Astrocyte of the hippocampus (primary cell): ENCODE data around the gene ADPGK.
A peak's percentile ranks its signal among the peaks of the same experiment; 100 is the strongest.
"Not testable (repeated sequence)": the region's sequence is repeated elsewhere in the genome, so short reads cannot be mapped to it uniquely, and the experiment has no call there.

ENCODE experiments used
- DNase-seq: peaks from one replicate; pipeline ENCODE4 v3.0.0; 2011; ENCODE audit warnings: low read depth, low spot score

Gene ADPGK

DNA sequence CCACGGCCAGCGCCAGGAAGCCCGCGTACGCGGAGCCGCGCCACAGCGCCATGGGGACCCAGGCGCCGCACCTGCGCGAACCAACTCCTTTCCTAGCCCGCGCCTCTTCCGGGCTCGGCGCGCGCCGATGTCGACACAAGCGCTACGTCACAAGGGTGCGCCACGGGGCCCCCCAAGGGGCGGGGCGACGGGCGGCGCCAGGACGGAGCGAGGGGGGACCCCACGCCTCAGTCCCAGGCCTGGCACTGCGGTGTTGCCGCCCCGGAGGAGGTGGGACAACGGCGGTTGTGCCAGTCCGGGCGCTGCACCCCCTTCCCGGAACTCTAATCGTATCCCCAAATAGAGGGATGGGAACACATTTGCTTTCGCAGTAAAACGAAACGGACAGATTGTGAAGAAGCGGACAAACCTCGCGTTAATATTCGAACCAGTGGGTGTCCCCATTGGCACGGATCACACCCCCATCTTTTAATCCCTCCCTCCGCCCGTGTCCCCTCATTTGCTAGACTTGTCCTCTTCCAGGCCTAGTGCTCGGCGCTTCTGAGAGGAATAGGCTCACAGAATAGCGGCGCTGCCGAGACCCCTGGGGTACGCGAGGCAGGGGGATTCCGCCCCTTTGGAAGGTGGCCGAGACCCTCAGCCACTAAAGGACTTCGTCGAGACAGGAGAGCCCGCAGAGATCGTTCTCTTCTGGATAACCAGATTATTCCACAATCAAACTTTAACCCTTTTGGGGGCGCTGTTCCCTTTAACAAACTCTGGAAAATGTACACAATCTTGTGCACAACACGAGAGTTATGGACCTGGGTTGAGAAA is at the start of gene ADPGK:
ADPGK (minus strand) TSS at position 119 of the 816 bp plus-strand sequence; CDS start at position 52, 67 bp downstream.
- peak; percentile 98 for DNase-seq

- DNase-seq: no peak
Observed at GRCh38 chr15:72827226-72827625, 43.7 kb upstream of the ADPGK start.

DNA sequence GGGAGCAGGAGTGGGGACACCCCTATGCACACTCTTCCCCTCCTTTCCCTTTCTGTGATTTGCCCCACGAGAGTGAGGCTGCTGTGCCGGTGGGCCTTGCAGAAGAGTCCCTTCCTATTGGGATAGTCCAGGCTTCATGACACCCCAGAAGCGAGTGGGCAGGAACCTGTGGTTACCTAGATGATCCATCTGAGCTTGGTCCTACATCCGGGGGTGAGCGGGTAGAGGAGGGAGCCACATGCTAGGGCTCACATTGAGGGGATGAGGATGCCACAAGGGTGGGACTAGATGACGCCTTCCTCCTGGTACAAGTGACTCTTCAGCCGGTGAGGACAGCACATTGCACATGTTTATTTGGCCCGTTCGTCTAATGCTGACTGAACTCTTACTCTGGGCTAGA is 43.1 kb upstream of the ADPGK start:
- DNase-seq: no peak

- no peak for DNase-seq
Observed at GRCh38 chr15:72825829-72826228, 42.3 kb upstream of the ADPGK start.

- no peak for DNase-seq
Observed at GRCh38 chr15:72824781-72825180, 41.2 kb upstream of the ADPGK start.

- no peak for DNase-seq
Observed at GRCh38 chr15:72824112-72824511, 40.6 kb upstream of the ADPGK start.

GRCh38 chr15:72820278-72820677 is 36.7 kb upstream of the ADPGK start:
- no peak for DNase-seq

DNA sequence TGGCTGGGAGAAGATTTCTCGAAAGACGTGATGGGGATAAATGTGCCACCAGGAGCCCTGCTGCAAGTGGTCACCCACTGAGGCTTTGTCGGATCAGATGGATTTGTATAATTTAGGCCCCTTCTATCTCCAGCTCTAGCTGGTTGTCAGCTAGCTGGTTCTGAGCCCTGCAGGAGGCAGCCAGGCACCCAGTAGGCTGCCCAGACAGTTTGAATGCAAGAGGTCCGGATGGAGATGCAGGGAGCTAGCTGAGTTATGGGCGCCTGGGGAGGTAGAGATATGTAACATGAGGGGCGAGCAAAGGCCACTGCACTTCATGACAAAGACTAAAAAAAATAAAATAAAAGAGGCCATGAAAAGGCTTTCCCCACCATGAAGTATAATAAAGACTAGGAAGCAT is 35.1 kb upstream of the ADPGK start:
- no peak for DNase-seq

GRCh38 chr15:72813345-72814004 is 29.9 kb upstream of the ADPGK start:
- DNase-seq: no peak

GRCh38 chr15:72809329-72809728 is 25.8 kb upstream of the ADPGK start:
- DNase-seq: no peak

DNA sequence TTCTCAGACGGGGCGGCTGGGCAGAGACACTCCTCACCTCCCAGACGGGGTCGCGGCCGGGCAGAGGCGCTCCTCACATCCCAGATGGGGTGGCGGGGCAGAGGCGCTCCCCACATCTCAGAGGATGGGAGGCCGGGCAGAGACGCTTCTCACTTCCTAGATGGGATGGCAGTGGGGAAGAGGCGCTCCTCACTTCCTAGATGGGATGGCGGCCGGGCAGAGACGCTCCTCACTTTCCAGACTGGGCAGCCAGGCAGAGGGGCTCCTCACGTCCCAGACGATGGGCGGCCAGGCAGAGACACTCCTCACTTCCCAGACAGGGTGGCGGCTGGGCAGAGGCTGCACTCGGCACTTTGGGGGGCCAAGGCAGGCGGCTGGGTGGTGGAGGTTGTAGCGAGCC is 23.8 kb upstream of the ADPGK start:
- DNase-seq: not testable (repeated sequence)

GRCh38 chr15:72803006-72803405 is 19.4 kb upstream of the ADPGK start:
- DNase-seq: no peak

DNA sequence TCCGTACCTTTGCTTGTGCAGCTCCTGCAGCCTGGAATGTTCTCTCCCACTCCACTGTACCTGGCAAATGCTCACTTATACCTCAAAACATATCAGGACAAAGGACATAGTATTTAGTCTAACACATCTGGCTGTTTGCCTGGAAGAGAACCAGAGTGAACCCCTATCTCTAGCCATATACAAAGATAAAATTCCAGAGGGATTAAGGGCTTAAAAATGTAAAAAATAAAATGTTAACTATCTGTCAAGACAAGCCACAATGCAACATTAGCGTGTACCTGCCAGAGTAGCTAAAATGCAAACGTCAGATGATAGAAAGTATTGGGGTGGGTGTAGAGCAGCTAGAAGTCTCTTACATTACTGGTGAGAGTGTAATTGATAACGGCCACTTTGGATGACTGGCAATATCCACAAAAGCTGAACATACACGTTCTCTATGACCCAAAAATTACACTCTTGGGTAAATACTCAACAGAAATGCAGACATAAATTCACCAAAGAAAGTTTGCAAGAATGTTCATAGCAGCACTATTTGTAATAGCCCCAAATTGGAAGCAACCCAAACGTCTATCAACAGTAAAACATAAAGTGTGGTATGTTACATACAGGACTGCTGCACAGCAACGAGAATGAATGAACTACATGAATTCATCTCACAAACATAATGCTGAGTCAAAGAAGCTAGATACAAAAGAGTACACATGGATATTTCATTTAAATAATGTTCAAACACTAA is 18.2 kb upstream of the ADPGK start:
- DNase-seq: no peak

DNA sequence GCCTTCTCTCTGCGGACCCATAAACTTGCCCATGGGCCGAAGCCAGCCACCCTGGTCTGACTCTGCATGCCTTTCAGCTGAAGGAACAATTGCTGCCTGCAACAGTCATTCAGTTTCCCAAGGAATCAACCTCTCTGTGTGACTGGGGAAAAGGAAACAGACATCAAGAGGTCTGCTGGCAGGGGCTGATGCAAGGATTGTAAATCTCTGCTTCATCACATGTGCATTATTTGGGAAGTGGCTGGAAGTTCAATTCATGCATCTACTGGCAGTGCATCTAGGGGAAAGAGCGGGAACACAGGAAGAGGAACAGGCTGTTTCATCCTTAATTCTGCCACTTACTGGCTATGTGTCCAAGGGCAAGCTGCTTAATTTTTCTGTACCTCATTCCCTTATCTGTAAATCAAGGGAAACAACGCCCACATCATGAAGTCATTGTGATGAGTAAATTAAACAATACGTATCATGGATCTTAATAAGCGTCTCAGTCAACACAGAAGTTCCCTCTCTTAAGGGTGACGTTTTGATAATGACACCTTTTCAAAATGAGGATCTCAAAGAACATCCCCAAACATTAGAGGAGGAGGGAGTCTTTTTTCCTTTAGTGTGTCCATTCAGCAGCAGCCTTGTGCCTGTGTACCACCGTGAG is 17.4 kb upstream of the ADPGK start:
- no peak for DNase-seq

DNA sequence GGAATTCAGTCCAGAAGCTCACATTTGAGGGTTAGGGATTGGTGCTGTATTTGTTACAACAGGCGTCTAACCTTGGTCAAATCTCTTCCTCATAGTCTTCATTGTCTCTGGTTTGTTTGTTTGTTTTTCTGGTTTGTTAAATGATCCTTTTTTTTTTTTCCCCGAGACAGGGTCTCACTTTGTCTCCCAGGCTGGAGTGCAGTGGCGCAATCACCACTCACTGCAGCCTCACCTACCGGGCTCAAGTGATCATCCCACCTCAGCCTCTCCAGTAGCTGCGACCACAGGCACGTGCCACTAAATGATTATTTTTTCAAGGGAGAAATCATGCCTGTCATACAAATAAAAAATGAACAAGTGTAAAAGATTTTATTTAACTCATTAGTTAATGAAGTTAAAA is 14.3 kb upstream of the ADPGK start:
- DNase-seq: no peak

DNA sequence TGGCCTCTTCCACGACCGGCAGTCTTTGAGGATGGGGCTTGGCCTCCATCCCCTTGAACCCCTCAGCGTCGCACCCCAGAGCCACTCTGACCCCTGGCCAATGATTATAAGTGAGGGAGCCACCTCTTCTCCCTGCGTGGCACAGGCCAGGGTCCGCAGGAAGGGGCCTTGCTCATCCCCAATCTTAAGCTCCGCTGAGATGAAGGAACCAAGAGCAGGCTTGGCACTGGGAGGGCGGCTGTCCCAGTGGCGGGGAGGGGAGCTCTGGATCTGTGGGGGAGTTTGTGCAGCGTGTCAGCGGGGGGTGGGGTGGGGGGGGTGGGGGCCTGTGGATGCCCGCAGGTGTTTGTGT is 13.8 kb upstream of the ADPGK start:
- no peak for DNase-seq

DNA sequence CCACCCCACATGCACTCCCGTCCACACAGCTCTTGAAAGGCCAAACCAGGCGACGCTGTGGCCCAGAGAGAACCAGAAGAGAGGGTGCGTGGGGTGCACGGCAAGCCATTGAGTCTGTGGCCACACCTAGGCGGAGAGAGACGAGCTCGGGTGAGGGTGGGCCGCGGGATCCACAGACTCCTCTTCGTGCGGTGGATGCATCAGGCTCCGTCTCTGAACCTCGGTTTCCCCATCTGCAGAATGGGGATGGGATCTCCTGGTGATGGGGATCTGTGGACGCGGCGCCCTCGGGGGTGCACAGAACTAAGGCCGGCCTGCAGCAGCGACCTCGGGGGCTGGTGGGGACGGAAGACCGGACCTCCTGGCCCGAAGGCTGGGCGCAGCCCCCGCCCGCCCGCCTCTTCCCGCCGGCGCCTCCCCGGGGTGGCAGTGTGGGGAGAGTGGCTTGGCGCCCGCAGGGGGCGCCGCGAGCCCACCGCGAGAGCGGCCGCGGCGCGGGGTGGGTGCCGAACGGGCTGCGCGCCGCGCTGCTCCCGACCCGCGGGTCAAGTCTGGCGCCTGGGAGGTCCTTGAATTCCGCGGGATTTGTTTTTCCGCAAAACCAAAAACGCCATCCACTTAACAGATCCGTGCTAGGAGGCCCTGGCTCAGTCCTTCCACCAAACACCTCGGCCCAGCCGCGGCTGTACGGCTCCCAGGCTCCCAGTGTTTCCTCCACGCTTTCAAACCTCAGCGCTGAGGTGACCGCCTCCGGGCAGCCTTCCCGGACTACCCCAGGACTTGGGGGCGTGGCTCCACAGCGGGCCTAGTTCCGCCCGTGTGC is 13.2 kb upstream of the ADPGK start:
- peak; percentile 65 for DNase-seq

DNA sequence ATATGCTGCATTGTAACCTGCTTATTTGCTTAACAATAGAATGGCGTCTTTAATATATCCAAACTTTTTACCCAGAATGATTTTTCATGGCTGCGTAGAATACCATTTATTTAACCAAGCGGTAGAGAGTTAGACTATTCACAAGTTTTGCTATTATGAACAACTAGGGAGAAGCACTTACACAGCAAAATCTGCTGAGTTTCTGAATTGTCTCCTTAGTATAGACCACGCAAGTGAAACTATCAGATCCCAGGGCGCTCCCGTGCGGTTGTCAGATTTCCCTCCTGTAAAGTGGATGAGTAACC is 12.6 kb upstream of the ADPGK start:
- DNase-seq: no peak

- no peak for DNase-seq
Observed at GRCh38 chr15:72793766-72794660, 10.5 kb upstream of the ADPGK start.

DNA sequence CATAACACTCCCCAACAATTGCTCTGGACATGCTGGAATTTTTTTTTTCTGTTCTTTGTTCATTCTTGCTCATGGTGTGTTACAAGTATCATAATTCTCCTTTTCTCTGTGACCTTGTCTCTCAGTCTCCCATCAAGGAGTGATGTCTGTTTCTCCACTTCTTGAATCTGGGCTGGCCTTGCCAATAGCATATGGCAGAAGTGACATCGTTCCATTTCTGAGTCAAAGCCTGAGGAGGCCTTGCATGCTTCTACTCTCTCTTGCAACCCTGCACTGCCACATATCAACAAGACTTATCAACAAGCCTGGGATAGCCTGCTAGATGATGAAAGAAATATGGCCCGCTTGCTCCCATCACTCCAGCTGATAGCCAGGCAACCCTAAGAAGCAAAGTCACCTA is 8.9 kb upstream of the ADPGK start:
- DNase-seq: no peak
